BE2C (cell line): Measurements from ENCODE around the gene HMG20A.

Source experiments
- DNase-seq: peaks from one replicate; pipeline ENCODE4 v3.0.0-alpha.2; 2020
- H3K27me3 ChIP-seq: fragments of 250-450 bp; sonication (Bioruptor Pico); 2 replicates; pipeline ENCODE4 v1.5.1; 2020; ENCODE audit warnings: mild to moderate bottlenecking
- H3K36me3 ChIP-seq: fragments of 250-450 bp; sonication (Bioruptor Pico); 2 replicates; pipeline ENCODE4 v1.5.1; 2020; ENCODE audit warnings: mild to moderate bottlenecking
- H3K4me1 ChIP-seq: fragments of 250-450 bp; sonication (Bioruptor Pico); 2 replicates; pipeline ENCODE4 v1.5.1; 2020
- H3K4me3 ChIP-seq: 2 replicates; pipeline ENCODE4 v1.5.1; 2011; ENCODE audit warnings: low read depth, low read length
- H3K9me3 ChIP-seq: fragments of 250-450 bp; sonication (Bioruptor Pico); 2 replicates; pipeline ENCODE4 v1.5.1; 2020
- TF ChIP-seq, protein P1 (sequence below): IDR thresholded peaks from 2 replicates; pipeline ENCODE4 v1.5.1; 2012; ENCODE audit warnings: mild to moderate bottlenecking, low read depth, low read length

HMG20A gene

DNA sequence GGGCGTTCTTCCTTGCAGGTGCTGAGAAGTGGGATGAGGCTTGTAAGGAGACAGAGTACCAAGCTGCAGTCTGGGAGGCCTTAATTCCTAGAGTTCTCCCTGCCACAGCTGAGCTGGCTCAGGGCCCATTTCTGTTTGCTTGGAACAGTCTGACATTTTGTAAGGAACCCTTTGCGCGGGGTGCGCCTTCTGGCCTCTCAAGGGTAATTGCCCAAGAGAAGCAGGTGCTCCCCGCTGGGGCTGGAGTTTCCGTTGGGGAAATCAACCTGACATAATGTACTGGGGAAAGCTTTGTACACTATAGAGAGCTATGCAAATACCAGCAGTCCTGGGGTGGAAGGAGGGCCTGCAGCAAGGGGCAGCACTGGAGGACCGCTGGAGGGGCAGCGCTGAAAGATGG, 83.6 kb downstream of the HMG20A start:
- Histone ChIP-seq H3K4me3 (no peak overlapping the region), H3K36me3 (no peaks in the 10 kb centered on the region), H3K4me1 (peaks cover 10% of the 10 kb centered on the region), H3K9me3 (no peaks in the 10 kb centered on the region), H3K27me3 (no peaks in the 10 kb centered on the region)
- no peak for DNase-seq
- TF ChIP-seq, protein P1, sequence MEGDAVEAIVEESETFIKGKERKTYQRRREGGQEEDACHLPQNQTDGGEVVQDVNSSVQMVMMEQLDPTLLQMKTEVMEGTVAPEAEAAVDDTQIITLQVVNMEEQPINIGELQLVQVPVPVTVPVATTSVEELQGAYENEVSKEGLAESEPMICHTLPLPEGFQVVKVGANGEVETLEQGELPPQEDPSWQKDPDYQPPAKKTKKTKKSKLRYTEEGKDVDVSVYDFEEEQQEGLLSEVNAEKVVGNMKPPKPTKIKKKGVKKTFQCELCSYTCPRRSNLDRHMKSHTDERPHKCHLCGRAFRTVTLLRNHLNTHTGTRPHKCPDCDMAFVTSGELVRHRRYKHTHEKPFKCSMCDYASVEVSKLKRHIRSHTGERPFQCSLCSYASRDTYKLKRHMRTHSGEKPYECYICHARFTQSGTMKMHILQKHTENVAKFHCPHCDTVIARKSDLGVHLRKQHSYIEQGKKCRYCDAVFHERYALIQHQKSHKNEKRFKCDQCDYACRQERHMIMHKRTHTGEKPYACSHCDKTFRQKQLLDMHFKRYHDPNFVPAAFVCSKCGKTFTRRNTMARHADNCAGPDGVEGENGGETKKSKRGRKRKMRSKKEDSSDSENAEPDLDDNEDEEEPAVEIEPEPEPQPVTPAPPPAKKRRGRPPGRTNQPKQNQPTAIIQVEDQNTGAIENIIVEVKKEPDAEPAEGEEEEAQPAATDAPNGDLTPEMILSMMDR, result no peak

DNA sequence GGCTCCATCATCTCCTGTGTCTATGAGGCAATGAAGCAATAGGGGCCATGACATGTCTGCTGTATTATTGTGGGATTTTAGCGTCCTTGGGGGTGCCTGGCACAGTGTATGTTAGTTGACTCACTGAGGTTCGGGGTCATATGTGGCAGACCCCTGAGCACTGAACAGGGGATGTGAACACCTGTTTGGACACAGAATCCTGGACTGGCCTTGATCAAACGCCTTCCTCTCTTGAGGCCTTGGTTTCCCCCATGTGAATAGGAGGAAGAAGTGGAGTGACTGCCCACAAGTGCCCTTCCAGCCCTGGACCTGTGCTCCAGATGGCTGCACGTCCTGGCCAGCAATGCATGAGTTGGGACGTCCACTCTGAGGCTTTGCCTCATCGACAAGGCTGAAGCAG, 84.2 kb downstream of the HMG20A start:
- Histone ChIP-seq H3K4me3 (no peak overlapping the region), H3K36me3 (no peaks in the 10 kb centered on the region), H3K27me3 (no peaks in the 10 kb centered on the region), H3K9me3 (no peaks in the 10 kb centered on the region), H3K4me1 (peaks cover 10% of the 10 kb centered on the region)
- TF ChIP-seq, protein P1, result no peak
- no peak for DNase-seq

DNA sequence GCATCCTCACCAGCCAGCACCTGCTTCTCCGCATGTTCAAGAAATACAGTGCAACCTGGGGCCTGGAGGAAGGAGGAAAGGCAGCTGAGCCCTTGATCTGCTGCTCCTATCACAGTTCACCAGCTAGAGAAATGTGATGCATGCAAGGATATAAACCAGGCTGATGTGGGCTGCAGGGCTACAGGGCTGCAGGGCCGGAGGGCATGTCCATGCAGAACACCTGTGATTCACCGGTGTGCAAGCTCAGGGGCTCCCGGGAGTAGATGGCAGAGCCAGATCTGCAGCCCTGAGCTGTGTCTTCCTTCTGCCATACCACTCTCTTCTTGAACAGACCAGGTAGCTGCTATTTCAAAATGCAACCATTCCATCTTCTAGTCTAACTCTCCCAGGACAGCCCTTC, 84.9 kb downstream of the HMG20A start:
- Histone ChIP-seq H3K36me3 (no peaks in the 10 kb centered on the region), H3K4me1 (peaks cover 10% of the 10 kb centered on the region), H3K27me3 (no peaks in the 10 kb centered on the region), H3K9me3 (no peaks in the 10 kb centered on the region), H3K4me3 (no peak overlapping the region)
- DNase-seq, result no peak
- TF ChIP-seq, protein P1, result no peak

DNA sequence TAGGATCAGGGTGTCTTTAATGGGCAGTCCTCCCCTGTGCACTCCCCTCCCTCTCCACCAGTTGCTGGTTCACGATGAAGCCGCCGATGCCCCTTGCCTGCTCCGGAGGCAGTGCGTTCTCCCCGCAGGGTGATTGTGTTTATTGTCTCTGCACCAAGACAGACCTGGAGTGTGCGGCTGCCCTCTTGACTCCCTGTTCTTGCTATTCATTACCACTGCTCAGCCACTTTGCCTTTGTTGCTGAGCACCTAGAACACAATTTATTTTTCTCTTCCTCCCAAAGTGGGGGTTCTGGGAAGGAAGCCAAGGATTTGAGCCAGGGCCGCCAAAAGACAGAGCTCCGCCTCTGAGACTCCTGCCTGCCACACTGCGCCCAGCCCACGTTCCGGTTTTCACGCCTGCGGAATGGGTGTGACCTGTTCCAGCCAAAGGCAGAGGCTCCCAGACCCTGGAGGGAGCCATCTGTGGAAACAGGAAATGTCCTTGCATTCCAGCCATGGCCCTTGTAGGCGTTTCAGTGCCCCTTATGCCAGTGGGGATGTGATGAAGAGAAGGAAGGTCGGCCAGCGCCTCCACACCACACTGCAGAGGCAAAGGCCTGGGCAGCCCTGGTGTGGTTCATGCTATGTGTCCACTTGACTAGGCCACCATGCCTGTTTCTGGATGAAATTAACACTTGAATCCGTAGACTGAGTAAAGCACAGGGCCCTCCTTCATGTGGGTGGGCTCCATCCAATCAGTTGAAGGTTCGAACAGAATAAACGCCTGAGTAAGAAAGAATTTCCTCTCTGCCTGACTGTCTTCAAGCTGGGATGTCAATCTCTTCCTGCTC, 85.8 kb downstream of the HMG20A start:
- TF ChIP-seq, protein P1, result no peak
- Histone ChIP-seq H3K4me1 (peaks cover 4% of the 10 kb centered on the region), H3K4me3 (no peak overlapping the region), H3K36me3 (no peaks in the 10 kb centered on the region), H3K9me3 (no peaks in the 10 kb centered on the region), H3K27me3 (no peaks in the 10 kb centered on the region)
- no peak for DNase-seq

DNA sequence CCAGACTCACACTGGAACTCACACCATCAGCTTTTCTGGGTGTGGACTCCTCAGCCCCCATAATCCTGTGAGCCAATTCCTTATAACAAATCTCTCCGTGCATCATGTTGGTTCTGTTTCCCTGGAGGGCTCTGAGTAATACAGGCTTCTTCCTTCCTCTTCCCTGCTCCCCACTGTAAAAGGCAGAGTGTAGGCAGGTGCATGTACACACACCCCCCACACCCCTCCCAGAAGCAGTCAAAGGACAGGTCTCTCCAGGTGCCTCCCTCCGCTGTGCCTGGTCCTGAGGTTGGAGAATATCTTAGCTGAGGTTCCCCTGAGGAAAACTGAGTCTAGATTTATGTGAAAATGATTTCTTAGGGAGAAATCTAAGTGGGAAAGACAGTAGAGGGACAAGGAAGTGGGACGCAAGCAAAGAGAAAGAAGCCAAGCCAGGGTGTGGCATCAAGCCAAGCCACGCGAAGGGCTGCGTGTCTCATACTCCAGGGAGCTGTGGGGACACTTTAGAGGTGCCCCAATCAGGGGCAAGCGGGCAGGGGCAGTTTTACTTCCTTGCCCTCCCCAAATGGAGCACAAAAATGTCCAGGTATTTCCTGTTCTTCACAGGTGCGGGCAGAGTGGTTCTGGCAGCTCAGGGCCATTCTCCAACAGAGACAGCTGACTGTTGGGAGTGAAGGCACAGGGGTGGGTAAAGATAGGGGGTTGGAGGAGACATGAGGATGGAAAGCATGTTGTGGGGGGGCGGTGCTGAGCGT, 86.6 kb downstream of the HMG20A start:
- H3K36me3 ChIP-seq, result no peaks in the 10 kb centered on the region
- no peak overlapping the region for H3K4me3 ChIP-seq
- H3K27me3 ChIP-seq, result no peaks in the 10 kb centered on the region
- H3K4me1 ChIP-seq, result peaks cover 2% of the 10 kb centered on the region
- no peaks in the 10 kb centered on the region for H3K9me3 ChIP-seq
- no peak for DNase-seq
- TF ChIP-seq, protein P1, result no peak

DNA sequence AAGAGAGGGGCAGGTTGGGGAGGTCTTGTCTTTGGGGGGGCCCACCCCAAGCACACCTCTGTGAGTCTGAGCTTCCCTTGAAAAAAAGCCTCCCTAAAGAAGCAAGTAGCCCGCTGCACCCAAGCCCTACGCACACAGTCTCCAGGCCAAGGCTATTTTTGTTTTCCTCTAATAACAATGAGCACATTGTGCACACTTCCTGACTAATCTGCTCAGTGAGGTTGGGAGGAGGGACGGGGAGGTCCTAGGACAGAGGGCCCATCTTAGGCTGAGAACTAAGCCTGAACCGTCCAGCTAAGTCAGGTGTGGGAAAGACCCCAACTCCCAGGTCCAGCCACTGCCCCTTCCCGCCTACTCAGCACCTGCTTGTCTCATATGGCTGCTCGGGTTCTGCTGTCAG, 87.2 kb downstream of the HMG20A start:
- no peaks in the 10 kb centered on the region; the same call in 1 of the 2 replicates for H3K9me3 ChIP-seq
- no peaks in the 10 kb centered on the region for H3K27me3 ChIP-seq
- no peak for DNase-seq
- H3K4me3 ChIP-seq, result no peak overlapping the region
- H3K36me3 ChIP-seq, result no peaks in the 10 kb centered on the region
- TF ChIP-seq, protein P1, result no peak
- no peaks in the 10 kb centered on the region for H3K4me1 ChIP-seq
